ENCODE data around the gene LYPD3. TPM values are rescaled to one million over a fixed set of nuclear protein-coding genes. Genes with fewer than 3 reads are reported as not detected.

The LYPD3 gene
- total and polyA plus RNA-seq, 2 donors (not counting 1 experiment from before 2014, with no cell fraction given), result 0.35 to 0.50 TPM

DNA sequence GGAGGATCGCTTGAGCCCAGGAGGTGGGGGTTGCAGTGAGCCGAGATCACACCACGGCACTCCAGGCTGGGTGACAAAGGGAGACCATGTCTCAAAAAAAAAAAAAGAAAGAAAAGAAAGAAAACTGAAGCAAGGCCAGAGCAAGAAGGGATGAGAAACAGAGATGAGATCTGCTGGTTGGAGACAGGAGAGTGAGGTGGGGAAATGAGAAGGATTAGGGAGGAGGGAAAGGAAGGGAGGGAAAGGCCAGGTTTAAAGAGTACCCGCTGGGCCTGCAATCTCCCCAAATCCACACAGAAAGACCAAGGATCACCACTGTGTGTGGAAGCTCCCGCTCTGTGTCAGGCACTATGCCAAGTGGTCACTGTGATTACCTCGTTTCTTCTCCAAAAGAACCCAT, 16.3 kb upstream of the LYPD3 start:
- H4K20me1 ChIP-seq (ENCODE audit: control insufficient read depth, extremely low read depth, insufficient read depth, low read length), result no peaks in the 10 kb centered on the region
- H3K27ac ChIP-seq (ENCODE audit: insufficient read depth, low read length), result no peak overlapping the region
- TF ChIP-seq EZH2 (IDR thresholded peaks at IDR 0.05; ENCODE audit: low read length, missing control alignments) (no peak), CTCF (conservative IDR thresholded peaks at IDR 0.05 in 1 of 2, IDR thresholded peaks at IDR 0.05 in 1 of 2; ENCODE audit: low read depth in 1 of 2, low read length in 2 of 2) (no peak)
- H3K4me3 ChIP-seq (replicated peaks in 1 of 4; ENCODE audit: control extremely low read depth in 1 of 4, insufficient read depth in 1 of 4, low read depth in 3 of 4, low read length in 4 of 4), result no peak overlapping the region
- H3K9me3 ChIP-seq (ENCODE audit: control insufficient read depth, insufficient read depth, low read depth, low read length), result no peaks in the 10 kb centered on the region
- H3K4me2 ChIP-seq (ENCODE audit: extremely low read depth, insufficient read depth, low read length), result no peak overlapping the region
- peaks cover 3% of the 10 kb centered on the region for H3K4me1 ChIP-seq (ENCODE audit: control insufficient read depth, extremely low read depth, insufficient read depth, low read length)
- no peaks in the 10 kb centered on the region for H3K79me2 ChIP-seq (ENCODE audit: control insufficient read depth, insufficient read depth, low read length)
- no peak for DNase-seq (ENCODE audit: low read depth in 2 of 2)
- H3K9ac ChIP-seq (ENCODE audit: insufficient read depth, low read length), result no peak overlapping the region
- peaks cover 4% of the 10 kb centered on the region for H3K36me3 ChIP-seq (ENCODE audit: control insufficient read depth, insufficient read depth, low read length)
- H3K27me3 ChIP-seq (ENCODE audit: control insufficient read depth, insufficient read depth, low read length), result no peaks in the 10 kb centered on the region
- H2AFZ ChIP-seq (ENCODE audit: low read length), result no peak overlapping the region

DNA sequence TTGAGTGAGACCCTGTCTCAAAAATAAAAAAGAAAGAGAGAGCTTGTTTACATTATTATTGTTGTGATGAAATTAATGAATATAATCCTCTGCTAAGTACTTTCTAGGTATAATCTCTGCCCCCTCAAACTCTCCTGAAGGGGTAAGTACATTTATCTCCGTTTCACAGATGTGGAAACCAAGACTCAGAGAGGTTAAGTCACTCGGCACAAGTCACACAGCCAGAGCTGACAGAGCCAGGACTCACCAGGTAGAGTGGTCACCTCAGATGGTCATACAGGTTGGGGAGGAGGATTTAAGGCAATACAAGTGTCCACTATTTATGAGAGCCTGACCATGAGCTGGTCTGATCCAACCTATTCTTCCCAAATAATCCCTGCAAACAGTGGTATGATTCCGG, 15.2 kb upstream of the LYPD3 start:
- H3K9me3 ChIP-seq (ENCODE audit: control insufficient read depth, insufficient read depth, low read depth, low read length), result no peaks in the 10 kb centered on the region
- peaks cover 4% of the 10 kb centered on the region for H3K4me1 ChIP-seq (ENCODE audit: control insufficient read depth, extremely low read depth, insufficient read depth, low read length)
- peaks cover 4% of the 10 kb centered on the region for H3K36me3 ChIP-seq (ENCODE audit: control insufficient read depth, insufficient read depth, low read length)
- H4K20me1 ChIP-seq (ENCODE audit: control insufficient read depth, extremely low read depth, insufficient read depth, low read length), result no peaks in the 10 kb centered on the region
- no peaks in the 10 kb centered on the region for H3K27me3 ChIP-seq (ENCODE audit: control insufficient read depth, insufficient read depth, low read length)
- H3K4me2 ChIP-seq (ENCODE audit: extremely low read depth, insufficient read depth, low read length), result no peak overlapping the region
- DNase-seq (ENCODE audit: low read depth in 2 of 2), result no peak
- no peak overlapping the region for H2AFZ ChIP-seq (ENCODE audit: low read length)
- TF ChIP-seq EZH2 (IDR thresholded peaks at IDR 0.05; ENCODE audit: low read length, missing control alignments) (no peak), CTCF (conservative IDR thresholded peaks at IDR 0.05 in 1 of 2, IDR thresholded peaks at IDR 0.05 in 1 of 2; ENCODE audit: low read depth in 1 of 2, low read length in 2 of 2) (no peak)
- H3K9ac ChIP-seq (ENCODE audit: insufficient read depth, low read length), result no peak overlapping the region
- H3K4me3 ChIP-seq (replicated peaks in 1 of 4; ENCODE audit: control extremely low read depth in 1 of 4, insufficient read depth in 1 of 4, low read depth in 3 of 4, low read length in 4 of 4), result no peak overlapping the region
- no peak overlapping the region for H3K27ac ChIP-seq (ENCODE audit: insufficient read depth, low read length)
- H3K79me2 ChIP-seq (ENCODE audit: control insufficient read depth, insufficient read depth, low read length), result no peaks in the 10 kb centered on the region

DNA sequence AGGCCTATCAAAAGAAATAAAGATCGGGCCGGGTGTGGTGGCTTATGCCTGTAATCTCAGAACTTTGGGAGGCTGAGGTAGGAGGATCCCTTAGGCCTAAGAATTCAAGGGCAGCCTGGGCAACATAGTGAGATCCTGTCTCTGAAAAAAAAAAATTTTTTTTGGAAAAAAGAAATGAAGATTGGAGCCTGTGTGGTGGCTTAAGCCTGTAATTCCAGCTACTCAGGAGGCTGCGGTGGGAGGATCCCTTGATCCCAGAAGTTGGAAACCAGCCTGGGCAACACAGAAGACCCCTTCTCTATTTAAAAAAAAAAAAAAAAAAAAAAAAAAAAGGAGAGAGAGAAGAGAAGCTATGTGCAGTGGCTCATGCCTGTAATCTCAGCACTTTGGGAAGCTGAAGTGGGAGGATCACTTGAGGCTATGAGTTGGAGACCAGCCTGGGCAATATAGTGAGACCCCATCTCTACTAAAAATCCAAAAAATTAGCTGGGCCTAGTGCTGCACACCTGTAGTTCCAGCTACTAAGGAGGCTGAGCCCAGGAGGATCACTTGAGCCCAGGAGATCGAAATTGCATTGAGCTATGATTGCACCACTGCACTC, 14.7 kb upstream of the LYPD3 start:
- no peak overlapping the region for H3K4me3 ChIP-seq (replicated peaks in 1 of 4; ENCODE audit: control extremely low read depth in 1 of 4, insufficient read depth in 1 of 4, low read depth in 3 of 4, low read length in 4 of 4)
- H3K79me2 ChIP-seq (ENCODE audit: control insufficient read depth, insufficient read depth, low read length), result no peaks in the 10 kb centered on the region
- H3K27me3 ChIP-seq (ENCODE audit: control insufficient read depth, insufficient read depth, low read length), result no peaks in the 10 kb centered on the region
- TF ChIP-seq EZH2 (IDR thresholded peaks at IDR 0.05; ENCODE audit: low read length, missing control alignments) (no peak), CTCF (conservative IDR thresholded peaks at IDR 0.05 in 1 of 2, IDR thresholded peaks at IDR 0.05 in 1 of 2; ENCODE audit: low read depth in 1 of 2, low read length in 2 of 2) (no peak)
- no peak overlapping the region for H2AFZ ChIP-seq (ENCODE audit: low read length)
- H3K9me3 ChIP-seq (ENCODE audit: control insufficient read depth, insufficient read depth, low read depth, low read length), result no peaks in the 10 kb centered on the region
- no peak overlapping the region for H3K27ac ChIP-seq (ENCODE audit: insufficient read depth, low read length)
- H3K36me3 ChIP-seq (ENCODE audit: control insufficient read depth, insufficient read depth, low read length), result peaks cover 4% of the 10 kb centered on the region
- no peak overlapping the region for H3K4me2 ChIP-seq (ENCODE audit: extremely low read depth, insufficient read depth, low read length)
- H4K20me1 ChIP-seq (ENCODE audit: control insufficient read depth, extremely low read depth, insufficient read depth, low read length), result no peaks in the 10 kb centered on the region
- H3K9ac ChIP-seq (ENCODE audit: insufficient read depth, low read length), result no peak overlapping the region
- H3K4me1 ChIP-seq (ENCODE audit: control insufficient read depth, extremely low read depth, insufficient read depth, low read length), result peaks cover 7% of the 10 kb centered on the region
- no peak for DNase-seq (ENCODE audit: low read depth in 2 of 2)

Measured in fibroblast of lung (primary cell).